Progenitor cell of endocrine pancreas (in vitro differentiated cells): ENCODE measurements around the gene MEA1. TPM values are rescaled to one million over a fixed set of nuclear protein-coding genes. Genes with fewer than 3 reads are reported as not detected.
A peak's percentile ranks its signal among the peaks of the same experiment; 100 is the strongest.

Source experiments
- DNase-seq: peaks from one replicate; pipeline ENCODE4 v3.0.0; 2021; ENCODE audit warnings: low spot score; ENCODE audit not compliant: unreplicated experiment
- H3K27ac Mint-ChIP-seq: 2 replicates; pipeline ENCODE4 v1.8.0; 2021; ENCODE audit warnings: mild to moderate bottlenecking, moderate library complexity, mixed read lengths
- H3K27me3 Mint-ChIP-seq: 2 replicates; pipeline ENCODE4 v1.8.0; 2021; ENCODE audit warnings: mixed read lengths
- H3K36me3 Mint-ChIP-seq: 2 replicates; pipeline ENCODE4 v1.8.0; 2022; ENCODE audit warnings: mixed read lengths; ENCODE audit not compliant: insufficient read depth
- H3K4me1 Mint-ChIP-seq: 2 replicates; pipeline ENCODE4 v1.8.0; 2021; ENCODE audit warnings: low read depth, mixed read lengths
- H3K4me3 Mint-ChIP-seq: 2 replicates; pipeline ENCODE4 v1.8.0; 2021; ENCODE audit warnings: low read depth, mild to moderate bottlenecking, moderate library complexity, mixed read lengths
- H3K9me3 Mint-ChIP-seq: 2 replicates; pipeline ENCODE4 v1.8.0; 2021; ENCODE audit warnings: low read depth, mixed read lengths
- total RNA-seq: library from RNA; stranded (reverse); gene quantifications from 2 replicates; pipeline ENCODE4 v1.2.1, GENCODE V29; 2021
- TF ChIP-seq, protein P1 (sequence below): fragments of 200-600 bp; sonication (generic); IDR thresholded peaks from one replicate; pipeline ENCODE4 v1.5.0; 2021; ENCODE audit warnings: antibody characterized with exemption, mild to moderate bottlenecking; ENCODE audit not compliant: unreplicated experiment

The MEA1 gene
- total RNA-seq, 1 donor from 2014 or later = 68.4 TPM

DNA sequence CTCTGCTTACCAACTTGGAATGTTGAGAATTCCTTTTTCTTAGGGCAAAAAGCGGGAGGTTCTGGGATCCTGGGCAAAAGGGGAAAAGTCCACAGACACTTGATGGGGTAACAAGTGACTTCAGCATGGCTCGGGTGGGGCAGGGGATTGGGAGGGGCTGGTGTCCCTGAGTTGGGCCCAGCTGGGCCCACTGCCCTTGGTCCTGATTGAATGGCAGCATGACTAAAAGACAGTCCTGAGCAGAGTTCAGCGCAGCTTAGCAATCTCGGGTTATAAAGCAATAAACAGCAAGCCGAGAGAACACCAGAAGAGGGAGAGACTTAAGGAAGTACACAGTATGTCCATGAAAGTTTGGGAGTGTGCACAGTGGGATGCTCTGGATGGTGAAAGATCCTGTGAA, 23.8 kb downstream of the MEA1 start:
- Mint-ChIP-seq H3K4me1 (peaks cover 19% of the 10 kb centered on the region), H3K9me3 (no peaks in the 10 kb centered on the region), H3K4me3 (no peak overlapping the region), H3K27ac (no peak overlapping the region), H3K36me3 (peaks cover 2% of the 10 kb centered on the region), H3K27me3 (no peaks in the 10 kb centered on the region)
- TF ChIP-seq, protein P1, sequence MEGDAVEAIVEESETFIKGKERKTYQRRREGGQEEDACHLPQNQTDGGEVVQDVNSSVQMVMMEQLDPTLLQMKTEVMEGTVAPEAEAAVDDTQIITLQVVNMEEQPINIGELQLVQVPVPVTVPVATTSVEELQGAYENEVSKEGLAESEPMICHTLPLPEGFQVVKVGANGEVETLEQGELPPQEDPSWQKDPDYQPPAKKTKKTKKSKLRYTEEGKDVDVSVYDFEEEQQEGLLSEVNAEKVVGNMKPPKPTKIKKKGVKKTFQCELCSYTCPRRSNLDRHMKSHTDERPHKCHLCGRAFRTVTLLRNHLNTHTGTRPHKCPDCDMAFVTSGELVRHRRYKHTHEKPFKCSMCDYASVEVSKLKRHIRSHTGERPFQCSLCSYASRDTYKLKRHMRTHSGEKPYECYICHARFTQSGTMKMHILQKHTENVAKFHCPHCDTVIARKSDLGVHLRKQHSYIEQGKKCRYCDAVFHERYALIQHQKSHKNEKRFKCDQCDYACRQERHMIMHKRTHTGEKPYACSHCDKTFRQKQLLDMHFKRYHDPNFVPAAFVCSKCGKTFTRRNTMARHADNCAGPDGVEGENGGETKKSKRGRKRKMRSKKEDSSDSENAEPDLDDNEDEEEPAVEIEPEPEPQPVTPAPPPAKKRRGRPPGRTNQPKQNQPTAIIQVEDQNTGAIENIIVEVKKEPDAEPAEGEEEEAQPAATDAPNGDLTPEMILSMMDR = no peak
- DNase-seq = no peak

GRCh38 chr6:42988486-42989020, 25.2 kb downstream of the MEA1 start:
- Mint-ChIP-seq H3K27ac (no peak overlapping the region), H3K27me3 (no peaks in the 10 kb centered on the region), H3K9me3 (no peaks in the 10 kb centered on the region), H3K4me3 (no peak overlapping the region), H3K36me3 (peaks cover 2% of the 10 kb centered on the region), H3K4me1 (peaks cover 24% of the 10 kb centered on the region)
- TF ChIP-seq, protein P1 = no peak
- no peak for DNase-seq

- Mint-ChIP-seq H3K9me3 (no peaks in the 10 kb centered on the region), H3K36me3 (peaks cover 2% of the 10 kb centered on the region), H3K27ac (no peak overlapping the region), H3K4me1 (peaks cover 24% of the 10 kb centered on the region), H3K4me3 (no peak overlapping the region), H3K27me3 (no peaks in the 10 kb centered on the region)
- TF ChIP-seq, protein P1 = no peak
- DNase-seq = no peak
Measured at GRCh38 chr6:42987533-42988451, 26.0 kb downstream of the MEA1 start.

- Mint-ChIP-seq H3K4me3 (peak overlapping the region; percentile 83), H3K4me1 (peaks cover 24% of the 10 kb centered on the region)
- DNase-seq = no peak
Measured at GRCh38 chr6:42984924-42985475, 28.7 kb downstream of the MEA1 start.

More at GRCh38 chr6:42984924-42985475, 28.7 kb downstream of the MEA1 start:
- H3K27ac Mint-ChIP-seq = peak overlapping the region; percentile 50
- H3K27me3 Mint-ChIP-seq = no peaks in the 10 kb centered on the region
- no peaks in the 10 kb centered on the region for H3K36me3 Mint-ChIP-seq
- TF ChIP-seq, protein P1 = no peak
- H3K9me3 Mint-ChIP-seq = no peaks in the 10 kb centered on the region
